ENCODE measurements around the gene CALHM1. TPM values are rescaled to one million over a fixed set of nuclear protein-coding genes. Genes with fewer than 3 reads are reported as not detected.

The CALHM1 gene
- total and polyA plus RNA-seq, 4 donors, result not detected

DNA sequence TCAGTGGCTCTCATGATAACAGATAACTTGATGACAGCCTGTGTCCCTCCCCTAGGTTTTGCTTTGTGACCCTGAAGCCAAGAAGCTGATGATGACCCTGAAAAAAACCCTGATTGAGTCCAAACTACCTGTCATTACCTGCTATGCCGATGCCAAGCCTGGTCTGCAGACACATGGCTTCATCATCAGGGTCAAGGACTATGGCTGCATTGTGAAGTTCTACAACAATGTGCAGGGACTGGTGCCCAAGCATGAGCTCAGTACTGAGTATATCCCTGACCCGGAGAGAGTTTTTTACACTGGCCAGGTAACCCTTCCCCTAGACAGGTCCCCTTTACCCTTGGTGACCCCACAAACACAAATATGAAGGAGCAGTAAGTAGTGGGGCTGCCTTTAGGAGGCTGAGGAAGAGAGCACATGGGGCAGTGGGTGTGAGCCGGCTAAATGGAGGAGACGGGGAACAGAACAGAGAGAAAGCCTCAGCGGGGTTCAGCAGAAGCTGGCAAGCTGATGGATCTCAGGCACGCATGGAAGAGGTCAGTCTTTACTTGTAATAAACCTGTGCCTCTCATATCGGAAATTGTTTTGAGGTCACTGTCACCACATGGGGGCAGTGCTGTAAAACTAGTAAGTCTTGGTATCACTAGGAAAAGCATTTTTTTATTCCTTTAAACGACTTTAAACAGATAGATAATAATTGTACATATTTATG, 42.1 kb downstream of the CALHM1 start:
- peaks cover 0 to 41% (median 38%) of the 10 kb centered on the region in 4 donors for H3K4me1 ChIP-seq (ENCODE audit: control insufficient read depth in 4 of 4, insufficient read depth in 4 of 4, low read length in 3 of 4)
- no peak overlapping the region for H3K27ac ChIP-seq (ENCODE audit: low read depth in 1 of 2, low read length in 2 of 2)
- H3K4me3 ChIP-seq (ENCODE audit: low read depth in 1 of 3, low read length in 3 of 3), result no peak overlapping the region
- H3K27me3 ChIP-seq (ENCODE audit: control insufficient read depth in 4 of 4, insufficient read depth in 4 of 4, low read length in 3 of 4), result no peaks in the 10 kb centered on the region
- 47% methylated on average over 8 of the region's 8 CpGs for WGBS
- DNase-seq (ENCODE audit: low spot score), result peak; percentile 54
- H3K36me3 ChIP-seq (ENCODE audit: control insufficient read depth in 4 of 4, insufficient read depth in 3 of 4, low read depth in 1 of 4, low read length in 3 of 4), result peaks cover 11 to 71% (median 52%) of the 10 kb centered on the region in 4 donors
- no peak overlapping the region for H3K9ac ChIP-seq (ENCODE audit: low read depth in 1 of 2, low read length in 2 of 2)
- no peaks in the 10 kb centered on the region for H3K9me3 ChIP-seq (ENCODE audit: control insufficient read depth in 4 of 4, low read length in 3 of 4)
- TF ChIP-seq HNF4A (conservative IDR thresholded peaks at IDR 0.05), result no peak
- peak; percentile 76 to 82 for TF ChIP-seq RAD21 (IDR thresholded peaks at IDR 0.05)
- TF ChIP-seq RXRA (IDR thresholded peaks at IDR 0.05), result no peak
- no peak for TF ChIP-seq GABPA (IDR thresholded peaks at IDR 0.05 in 1 of 2, conservative IDR thresholded peaks at IDR 0.05 in 1 of 2)
- no peak for TF ChIP-seq SP1 (IDR thresholded peaks at IDR 0.05)
- TF ChIP-seq, protein P1, sequence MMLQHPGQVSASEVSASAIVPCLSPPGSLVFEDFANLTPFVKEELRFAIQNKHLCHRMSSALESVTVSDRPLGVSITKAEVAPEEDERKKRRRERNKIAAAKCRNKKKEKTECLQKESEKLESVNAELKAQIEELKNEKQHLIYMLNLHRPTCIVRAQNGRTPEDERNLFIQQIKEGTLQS (IDR thresholded peaks at IDR 0.05), result no peak
- TF ChIP-seq, protein P2, sequence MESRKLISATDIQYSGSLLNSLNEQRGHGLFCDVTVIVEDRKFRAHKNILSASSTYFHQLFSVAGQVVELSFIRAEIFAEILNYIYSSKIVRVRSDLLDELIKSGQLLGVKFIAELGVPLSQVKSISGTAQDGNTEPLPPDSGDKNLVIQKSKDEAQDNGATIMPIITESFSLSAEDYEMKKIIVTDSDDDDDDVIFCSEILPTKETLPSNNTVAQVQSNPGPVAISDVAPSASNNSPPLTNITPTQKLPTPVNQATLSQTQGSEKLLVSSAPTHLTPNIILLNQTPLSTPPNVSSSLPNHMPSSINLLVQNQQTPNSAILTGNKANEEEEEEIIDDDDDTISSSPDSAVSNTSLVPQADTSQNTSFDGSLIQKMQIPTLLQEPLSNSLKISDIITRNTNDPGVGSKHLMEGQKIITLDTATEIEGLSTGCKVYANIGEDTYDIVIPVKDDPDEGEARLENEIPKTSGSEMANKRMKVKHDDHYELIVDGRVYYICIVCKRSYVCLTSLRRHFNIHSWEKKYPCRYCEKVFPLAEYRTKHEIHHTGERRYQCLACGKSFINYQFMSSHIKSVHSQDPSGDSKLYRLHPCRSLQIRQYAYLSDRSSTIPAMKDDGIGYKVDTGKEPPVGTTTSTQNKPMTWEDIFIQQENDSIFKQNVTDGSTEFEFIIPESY (IDR thresholded peaks at IDR 0.05), result no peak
- TF ChIP-seq, protein P3, sequence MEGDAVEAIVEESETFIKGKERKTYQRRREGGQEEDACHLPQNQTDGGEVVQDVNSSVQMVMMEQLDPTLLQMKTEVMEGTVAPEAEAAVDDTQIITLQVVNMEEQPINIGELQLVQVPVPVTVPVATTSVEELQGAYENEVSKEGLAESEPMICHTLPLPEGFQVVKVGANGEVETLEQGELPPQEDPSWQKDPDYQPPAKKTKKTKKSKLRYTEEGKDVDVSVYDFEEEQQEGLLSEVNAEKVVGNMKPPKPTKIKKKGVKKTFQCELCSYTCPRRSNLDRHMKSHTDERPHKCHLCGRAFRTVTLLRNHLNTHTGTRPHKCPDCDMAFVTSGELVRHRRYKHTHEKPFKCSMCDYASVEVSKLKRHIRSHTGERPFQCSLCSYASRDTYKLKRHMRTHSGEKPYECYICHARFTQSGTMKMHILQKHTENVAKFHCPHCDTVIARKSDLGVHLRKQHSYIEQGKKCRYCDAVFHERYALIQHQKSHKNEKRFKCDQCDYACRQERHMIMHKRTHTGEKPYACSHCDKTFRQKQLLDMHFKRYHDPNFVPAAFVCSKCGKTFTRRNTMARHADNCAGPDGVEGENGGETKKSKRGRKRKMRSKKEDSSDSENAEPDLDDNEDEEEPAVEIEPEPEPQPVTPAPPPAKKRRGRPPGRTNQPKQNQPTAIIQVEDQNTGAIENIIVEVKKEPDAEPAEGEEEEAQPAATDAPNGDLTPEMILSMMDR (IDR thresholded peaks at IDR 0.05; ENCODE audit: low read depth, low read length, missing input control), result peak; percentile 53
- no peak for TF ChIP-seq NR2F2 (IDR thresholded peaks at IDR 0.05)
- TF ChIP-seq, protein P4, sequence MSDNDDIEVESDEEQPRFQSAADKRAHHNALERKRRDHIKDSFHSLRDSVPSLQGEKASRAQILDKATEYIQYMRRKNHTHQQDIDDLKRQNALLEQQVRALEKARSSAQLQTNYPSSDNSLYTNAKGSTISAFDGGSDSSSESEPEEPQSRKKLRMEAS (IDR thresholded peaks at IDR 0.05), result no peak
- no peak for TF ChIP-seq JUND (IDR thresholded peaks at IDR 0.05)
- TF ChIP-seq HNF4G (IDR thresholded peaks at IDR 0.05), result no peak

DNA sequence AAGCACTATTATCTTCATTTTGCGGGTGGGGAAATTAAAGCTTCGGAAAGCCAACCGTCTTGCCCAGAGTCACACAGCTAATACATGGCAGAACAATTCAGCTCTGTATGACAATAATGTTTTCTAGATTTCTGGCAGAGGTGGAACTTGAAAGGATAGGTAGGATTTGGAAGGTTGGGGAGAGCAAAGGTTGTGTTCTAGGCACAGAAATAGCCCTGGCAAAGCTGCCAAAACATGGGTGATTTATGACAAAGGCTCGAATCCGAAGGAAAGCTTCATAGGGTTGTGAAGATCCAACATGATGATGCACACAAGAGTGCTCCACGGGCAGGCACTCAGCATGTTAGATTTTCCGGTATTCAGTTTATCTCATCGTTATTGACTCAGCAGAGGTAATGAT, 43.1 kb downstream of the CALHM1 start:
- H3K9me3 ChIP-seq (ENCODE audit: control insufficient read depth in 4 of 4, low read length in 3 of 4), result no peaks in the 10 kb centered on the region
- no peak for DNase-seq (ENCODE audit: low spot score)
- no peaks in the 10 kb centered on the region for H3K27me3 ChIP-seq (ENCODE audit: control insufficient read depth in 4 of 4, insufficient read depth in 4 of 4, low read length in 3 of 4)
- H3K4me1 ChIP-seq (ENCODE audit: control insufficient read depth in 4 of 4, insufficient read depth in 4 of 4, low read length in 3 of 4), result peaks cover 0 to 41% (median 38%) of the 10 kb centered on the region in 4 donors
- WGBS, result 57% methylated on average over 8 of the region's 8 CpGs
- no peak overlapping the region for H3K9ac ChIP-seq (ENCODE audit: low read depth in 1 of 2, low read length in 2 of 2)
- no peak overlapping the region for H3K4me3 ChIP-seq (ENCODE audit: low read depth in 1 of 3, low read length in 3 of 3)
- no peak overlapping the region for H3K27ac ChIP-seq (ENCODE audit: low read depth in 1 of 2, low read length in 2 of 2)
- peaks cover 8 to 70% (median 48%) of the 10 kb centered on the region in 4 donors for H3K36me3 ChIP-seq (ENCODE audit: control insufficient read depth in 4 of 4, insufficient read depth in 3 of 4, low read depth in 1 of 4, low read length in 3 of 4)
- TF ChIP-seq NR2F2 (IDR thresholded peaks at IDR 0.05), result no peak
- TF ChIP-seq RXRA (IDR thresholded peaks at IDR 0.05), result no peak
- no peak for TF ChIP-seq EGR1 (IDR thresholded peaks at IDR 0.05; ENCODE audit: low read depth in 2 of 2)
- TF ChIP-seq SP1 (IDR thresholded peaks at IDR 0.05), result peak; percentile 31
- peak; percentile 24 to 32 for TF ChIP-seq HNF4A (conservative IDR thresholded peaks at IDR 0.05)
- TF ChIP-seq, protein P3 (IDR thresholded peaks at IDR 0.05; ENCODE audit: low read depth, low read length, missing input control), result no peak
